ENCODE results near the gene PRKAB1.

Gene PRKAB1

GRCh38 chr12:119710374-119710964 is 42.5 kb downstream of the PRKAB1 start:
- Histone ChIP-seq H3K4ac (ENCODE audit: low read depth in 1 of 2, low read length in 2 of 2) (no peak overlapping the region), H4K8ac (ENCODE audit: low read length) (no peak overlapping the region), H4K91ac (ENCODE audit: low read length) (no peak overlapping the region), H2BK5ac (ENCODE audit: low read depth, low read length, poor library complexity, severe bottlenecking) (no peak overlapping the region), H3K4me2 (ENCODE audit: low read length, poor library complexity, severe bottlenecking) (no peak overlapping the region), H3K4me3 (ENCODE audit: insufficient read depth in 1 of 2, low read depth in 1 of 2, low read length in 2 of 2) (no peak overlapping the region), H3K4me1 (ENCODE audit: control insufficient read depth, insufficient read depth, low read depth, low read length) (no peaks in the 10 kb centered on the region), H3K27me3 (ENCODE audit: control insufficient read depth in 1 of 2, insufficient read depth in 1 of 2, low read length in 2 of 2) (no peaks in the 10 kb centered on the region), H3K27ac (ENCODE audit: low read length, poor library complexity, severe bottlenecking) (no peak overlapping the region), H3K23ac (ENCODE audit: low read length in 2 of 2) (no peak overlapping the region), H2BK120ac (ENCODE audit: low read depth, low read length) (no peak overlapping the region), H3K9me3 (ENCODE audit: control insufficient read depth, low read length) (peaks cover 7% of the 10 kb centered on the region), H3K14ac (ENCODE audit: low read length in 2 of 2) (no peak overlapping the region), H2AK5ac (ENCODE audit: low read length, severe bottlenecking) (no peak overlapping the region), H3K9ac (ENCODE audit: low read length) (no peak overlapping the region), H2AFZ (ENCODE audit: low read depth, low read length) (no peak overlapping the region), H2BK12ac (ENCODE audit: low read length in 2 of 2) (no peak overlapping the region), H3K79me1 (replicated peaks; ENCODE audit: low read length, poor library complexity, severe bottlenecking) (peaks cover 3% of the 10 kb centered on the region), H2BK15ac (ENCODE audit: low read depth, poor library complexity, severe bottlenecking) (no peak overlapping the region), H3K36me3 (ENCODE audit: control insufficient read depth in 1 of 2, insufficient read depth in 2 of 2, low read depth in 1 of 2, low read length in 2 of 2) (peaks cover 17 to 82% of the 10 kb centered on the region in 2 experiments), H3K18ac (ENCODE audit: low read depth in 1 of 2, low read length in 2 of 2) (no peak overlapping the region)
- no peak for DNase-seq
- WGBS, result 99% methylated on average over 11 of the region's 11 CpGs

GRCh38 chr12:119710965-119711551 is 43.1 kb downstream of the PRKAB1 start:
- Histone ChIP-seq H3K9ac (ENCODE audit: low read length) (no peak overlapping the region), H3K14ac (ENCODE audit: low read length in 2 of 2) (no peak overlapping the region), H2AK5ac (ENCODE audit: low read length, severe bottlenecking) (no peak overlapping the region), H3K27ac (ENCODE audit: low read length, poor library complexity, severe bottlenecking) (no peak overlapping the region), H3K4me2 (ENCODE audit: low read length, poor library complexity, severe bottlenecking) (no peak overlapping the region), H2AFZ (ENCODE audit: low read depth, low read length) (no peak overlapping the region), H3K4ac (ENCODE audit: low read depth in 1 of 2, low read length in 2 of 2) (no peak overlapping the region), H2BK120ac (ENCODE audit: low read depth, low read length) (no peak overlapping the region), H3K79me1 (replicated peaks; ENCODE audit: low read length, poor library complexity, severe bottlenecking) (peaks cover 3% of the 10 kb centered on the region), H3K36me3 (ENCODE audit: control insufficient read depth in 1 of 2, insufficient read depth in 2 of 2, low read depth in 1 of 2, low read length in 2 of 2) (peaks cover 17 to 86% of the 10 kb centered on the region in 2 experiments), H2BK5ac (ENCODE audit: low read depth, low read length, poor library complexity, severe bottlenecking) (no peak overlapping the region), H3K27me3 (ENCODE audit: control insufficient read depth in 1 of 2, insufficient read depth in 1 of 2, low read length in 2 of 2) (no peaks in the 10 kb centered on the region), H3K4me1 (ENCODE audit: control insufficient read depth, insufficient read depth, low read depth, low read length) (no peaks in the 10 kb centered on the region), H3K4me3 (ENCODE audit: insufficient read depth in 1 of 2, low read depth in 1 of 2, low read length in 2 of 2) (no peak overlapping the region), H3K9me3 (ENCODE audit: control insufficient read depth, low read length) (peaks cover 7% of the 10 kb centered on the region), H2BK12ac (ENCODE audit: low read length in 2 of 2) (no peak overlapping the region), H4K8ac (ENCODE audit: low read length) (no peak overlapping the region), H3K18ac (ENCODE audit: low read depth in 1 of 2, low read length in 2 of 2) (no peak overlapping the region), H2BK15ac (ENCODE audit: low read depth, poor library complexity, severe bottlenecking) (no peak overlapping the region), H4K91ac (ENCODE audit: low read length) (no peak overlapping the region), H3K23ac (ENCODE audit: low read length in 2 of 2) (no peak overlapping the region)
- WGBS, result 97% methylated on average over 15 of the region's 15 CpGs
- no peak for DNase-seq

GRCh38 chr12:119711693-119712092 is 43.8 kb downstream of the PRKAB1 start:
- Histone ChIP-seq H4K8ac (ENCODE audit: low read length) (no peak overlapping the region), H3K9me3 (ENCODE audit: control insufficient read depth, low read length) (peaks cover 7% of the 10 kb centered on the region), H3K79me1 (replicated peaks; ENCODE audit: low read length, poor library complexity, severe bottlenecking) (peaks cover 3% of the 10 kb centered on the region), H2BK5ac (ENCODE audit: low read depth, low read length, poor library complexity, severe bottlenecking) (no peak overlapping the region), H3K36me3 (ENCODE audit: control insufficient read depth in 1 of 2, insufficient read depth in 2 of 2, low read depth in 1 of 2, low read length in 2 of 2) (peaks cover 17 to 87% of the 10 kb centered on the region in 2 experiments), H3K27ac (ENCODE audit: low read length, poor library complexity, severe bottlenecking) (no peak overlapping the region), H3K4ac (ENCODE audit: low read depth in 1 of 2, low read length in 2 of 2) (no peak overlapping the region), H3K4me1 (ENCODE audit: control insufficient read depth, insufficient read depth, low read depth, low read length) (no peaks in the 10 kb centered on the region), H3K23ac (ENCODE audit: low read length in 2 of 2) (no peak overlapping the region), H2BK120ac (ENCODE audit: low read depth, low read length) (no peak overlapping the region), H2BK15ac (ENCODE audit: low read depth, poor library complexity, severe bottlenecking) (no peak overlapping the region), H3K14ac (ENCODE audit: low read length in 2 of 2) (no peak overlapping the region), H3K9ac (ENCODE audit: low read length) (no peak overlapping the region), H4K91ac (ENCODE audit: low read length) (no peak overlapping the region), H3K4me3 (ENCODE audit: insufficient read depth in 1 of 2, low read depth in 1 of 2, low read length in 2 of 2) (no peak overlapping the region), H3K4me2 (ENCODE audit: low read length, poor library complexity, severe bottlenecking) (no peak overlapping the region), H3K18ac (ENCODE audit: low read depth in 1 of 2, low read length in 2 of 2) (no peak overlapping the region), H3K27me3 (ENCODE audit: control insufficient read depth in 1 of 2, insufficient read depth in 1 of 2, low read length in 2 of 2) (no peaks in the 10 kb centered on the region), H2AFZ (ENCODE audit: low read depth, low read length) (no peak overlapping the region), H2BK12ac (ENCODE audit: low read length in 2 of 2) (no peak overlapping the region), H2AK5ac (ENCODE audit: low read length, severe bottlenecking) (no peak overlapping the region)
- no peak for DNase-seq
- WGBS, result 97% methylated on average over 4 of the region's 4 CpGs

GRCh38 chr12:119712721-119713120 is 44.8 kb downstream of the PRKAB1 start:
- no peak overlapping the region for H3K4me3 ChIP-seq (ENCODE audit: insufficient read depth in 1 of 2, low read depth in 1 of 2, low read length in 2 of 2)
- no peak overlapping the region for H4K91ac ChIP-seq (ENCODE audit: low read length)
- no peak overlapping the region for H2BK5ac ChIP-seq (ENCODE audit: low read depth, low read length, poor library complexity, severe bottlenecking)
- H4K8ac ChIP-seq (ENCODE audit: low read length), result no peak overlapping the region
- H3K9ac ChIP-seq (ENCODE audit: low read length), result no peak overlapping the region
- WGBS, result 99% methylated on average over 11 of the region's 11 CpGs
- no peak for DNase-seq
- H2AK5ac ChIP-seq (ENCODE audit: low read length, severe bottlenecking), result no peak overlapping the region
- no peak overlapping the region for H3K18ac ChIP-seq (ENCODE audit: low read depth in 1 of 2, low read length in 2 of 2)
- no peak overlapping the region for H3K14ac ChIP-seq (ENCODE audit: low read length in 2 of 2)
- H2AFZ ChIP-seq (ENCODE audit: low read depth, low read length), result no peak overlapping the region
- H3K27ac ChIP-seq (ENCODE audit: low read length, poor library complexity, severe bottlenecking), result no peak overlapping the region
- H3K27me3 ChIP-seq (ENCODE audit: control insufficient read depth in 1 of 2, insufficient read depth in 1 of 2, low read length in 2 of 2), result no peaks in the 10 kb centered on the region
- no peak overlapping the region for H3K4me2 ChIP-seq (ENCODE audit: low read length, poor library complexity, severe bottlenecking)
- no peak overlapping the region for H3K4ac ChIP-seq (ENCODE audit: low read depth in 1 of 2, low read length in 2 of 2)
- no peak overlapping the region for H3K23ac ChIP-seq (ENCODE audit: low read length in 2 of 2)
- peaks cover 3% of the 10 kb centered on the region for H3K79me1 ChIP-seq (replicated peaks; ENCODE audit: low read length, poor library complexity, severe bottlenecking)
- H3K36me3 ChIP-seq (ENCODE audit: control insufficient read depth in 1 of 2, insufficient read depth in 2 of 2, low read depth in 1 of 2, low read length in 2 of 2), result peaks cover 17 to 82% of the 10 kb centered on the region in 2 experiments
- H2BK120ac ChIP-seq (ENCODE audit: low read depth, low read length), result no peak overlapping the region
- no peaks in the 10 kb centered on the region for H3K4me1 ChIP-seq (ENCODE audit: control insufficient read depth, insufficient read depth, low read depth, low read length)
- H3K9me3 ChIP-seq (ENCODE audit: control insufficient read depth, low read length), result peaks cover 7% of the 10 kb centered on the region
- no peak overlapping the region for H2BK15ac ChIP-seq (ENCODE audit: low read depth, poor library complexity, severe bottlenecking)
- H2BK12ac ChIP-seq (ENCODE audit: low read length in 2 of 2), result no peak overlapping the region
